LNCaP clone FGC (cell line): Measurements from ENCODE around the gene TUBD1.
A peak's percentile ranks its signal among the peaks of the same experiment; 100 is the strongest.
"Not testable (repeated sequence)": the region's sequence is repeated elsewhere in the genome, so short reads cannot be mapped to it uniquely, and the experiment has no call there.

Source experiments
- DNase-seq: peaks from one replicate; pipeline ENCODE4 v3.0.0-alpha.2; 2011; ENCODE audit warnings: low read depth
- H3K4me3 ChIP-seq: 2 replicates; pipeline ENCODE4 v1.5.1; 2011; ENCODE audit warnings: mild to moderate bottlenecking, low read depth, low read length, control low read depth
- CTCF ChIP-seq: IDR thresholded peaks from 2 replicates; pipeline ENCODE4 v1.5.1; 2012; ENCODE audit warnings: mild to moderate bottlenecking; ENCODE audit not compliant: control insufficient read depth, insufficient read depth; ENCODE audit errors: extremely low read depth

The TUBD1 gene

GRCh38 chr17:59892924-59893675, at the start of gene TUBD1, which contains the start of gene RPS6KB1:
Gene TUBD1, minus strand, starts transcription at chr17:59892943. Its CDS starts 1,941 bp downstream, at chr17:59891002.
Gene RPS6KB1, plus strand, starts transcription at chr17:59893121. Its CDS starts 64 bp downstream, at chr17:59893185.
- peak; percentile 99 for DNase-seq
- TF ChIP-seq CTCF, result no peak
- H3K4me3 ChIP-seq, result peak within 1 kb of the TSS; percentile 96

- DNase-seq, result no peak
- no peak for TF ChIP-seq CTCF
- no peak overlapping the region for H3K4me3 ChIP-seq
Measured at GRCh38 chr17:59941131-59941530, 48.4 kb upstream of the TUBD1 start.

GRCh38 chr17:59940697-59941096, 48.0 kb upstream of the TUBD1 start:
- not testable (repeated sequence) for DNase-seq

GRCh38 chr17:59933317-59933716, 40.6 kb upstream of the TUBD1 start:
- DNase-seq, H3K4me3 ChIP-seq: not testable (repeated sequence)

More at GRCh38 chr17:59940697-59941096, 48.0 kb upstream of the TUBD1 start:
- not testable (repeated sequence) for H3K4me3 ChIP-seq

GRCh38 chr17:59930768-59931167, 38.0 kb upstream of the TUBD1 start:
- DNase-seq, result not testable (repeated sequence)

GRCh38 chr17:59930121-59930520, 37.4 kb upstream of the TUBD1 start:
- H3K4me3 ChIP-seq, DNase-seq: not testable (repeated sequence)

More at GRCh38 chr17:59930768-59931167, 38.0 kb upstream of the TUBD1 start:
- H3K4me3 ChIP-seq, result not testable (repeated sequence)

GRCh38 chr17:59920637-59921036, 27.9 kb upstream of the TUBD1 start:
- H3K4me3 ChIP-seq, DNase-seq: not testable (repeated sequence)

- no peak for TF ChIP-seq CTCF
- no peak overlapping the region for H3K4me3 ChIP-seq
- no peak for DNase-seq
Measured at GRCh38 chr17:59916446-59916845, 23.7 kb upstream of the TUBD1 start.

- peak; percentile 54 for TF ChIP-seq CTCF
- H3K4me3 ChIP-seq, result no peak overlapping the region
- DNase-seq, result peak; percentile 43
Measured at GRCh38 chr17:59914274-59914854, 21.6 kb upstream of the TUBD1 start.
